Measurements from ENCODE around the gene ANKRD24.
"Not testable (repeated sequence)": the region's sequence is repeated elsewhere in the genome, so short reads cannot be mapped to it uniquely, and the experiment has no call there.

The ANKRD24 gene

GRCh38 chr19:4152241-4152998 is 30.1 kb upstream of the ANKRD24 start:
- Histone ChIP-seq H3K9me3 (ENCODE audit: insufficient read depth, low read length) (no peaks in the 10 kb centered on the region), H3K27ac (ENCODE audit: low read depth, low read length) (no peak overlapping the region), H3K4me3 (ENCODE audit: insufficient read depth, low read length, poor library complexity, severe bottlenecking) (no peak overlapping the region), H3F3A (ENCODE audit: insufficient read depth) (no peaks in the 10 kb centered on the region), H2AFZ (ENCODE audit: low read depth, low read length, severe bottlenecking) (no peak overlapping the region), H3K9ac (ENCODE audit: low read length) (no peak overlapping the region), H3K9me2 (replicated peaks; ENCODE audit: insufficient read depth, low read length) (no peaks in the 10 kb centered on the region), H3K79me2 (ENCODE audit: insufficient read depth, low read length) (no peaks in the 10 kb centered on the region), H3K36me3 (ENCODE audit: low read length) (no peaks in the 10 kb centered on the region), H3K4me2 (ENCODE audit: low read depth, low read length, poor library complexity, severe bottlenecking) (no peak overlapping the region), H3K27me3 (ENCODE audit: low read length) (no peaks in the 10 kb centered on the region), H4K20me1 (ENCODE audit: low read depth, low read length) (no peaks in the 10 kb centered on the region)
- TF ChIP-seq CTCF (IDR thresholded peaks at IDR 0.05; ENCODE audit: insufficient read depth, low read length, poor library complexity, severe bottlenecking) (no peak), EZH2phosphoT487 (conservative IDR thresholded peaks at IDR 0.05; ENCODE audit: low read length) (no peak)

DNA sequence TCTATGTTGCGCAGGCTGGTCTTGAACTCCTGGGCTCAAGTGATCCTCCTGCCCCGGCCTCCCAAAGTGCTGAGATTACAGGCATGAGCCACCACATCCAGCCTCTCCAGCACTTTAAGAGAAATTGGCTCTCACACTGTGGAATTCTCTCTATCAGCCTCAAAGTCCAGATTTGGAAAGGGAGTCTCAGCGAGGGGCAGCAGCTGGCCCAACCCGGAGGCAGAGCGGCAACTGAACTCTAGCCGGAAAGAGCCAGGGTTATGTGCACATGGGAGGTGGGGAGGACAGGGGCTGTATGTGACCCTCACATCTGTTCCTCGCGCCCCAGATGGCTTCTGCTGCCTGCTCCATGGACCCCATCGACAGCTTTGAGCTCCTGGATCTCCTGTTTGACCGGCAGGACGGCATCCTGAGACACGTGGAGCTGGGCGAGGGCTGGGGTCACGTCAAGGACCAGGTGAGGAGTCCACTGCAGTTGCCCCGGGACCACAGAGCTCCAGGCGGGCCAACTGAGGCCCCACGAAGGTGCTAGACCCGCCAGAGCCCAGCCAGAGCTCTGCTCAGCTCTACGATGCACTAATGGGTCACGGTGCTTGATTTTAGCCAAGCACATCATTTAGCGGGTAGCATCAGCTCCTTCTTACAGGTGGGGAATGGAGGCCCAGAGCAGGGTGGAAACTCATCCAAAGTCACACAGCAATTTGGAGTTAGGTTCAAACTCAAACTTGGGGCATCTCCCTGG is 27.7 kb upstream of the ANKRD24 start:
- H3K9ac ChIP-seq (ENCODE audit: low read length): no peak overlapping the region

GRCh38 chr19:4157164-4157563 is 25.3 kb upstream of the ANKRD24 start:
- Histone ChIP-seq H3F3A (ENCODE audit: insufficient read depth) (no peaks in the 10 kb centered on the region), H3K4me3 (ENCODE audit: insufficient read depth, low read length, poor library complexity, severe bottlenecking) (no peak overlapping the region), H3K9ac (ENCODE audit: low read length) (no peak overlapping the region), H2AFZ (ENCODE audit: low read depth, low read length, severe bottlenecking) (no peak overlapping the region), H3K9me3 (ENCODE audit: insufficient read depth, low read length) (no peaks in the 10 kb centered on the region), H3K36me3 (ENCODE audit: low read length) (no peaks in the 10 kb centered on the region), H3K79me2 (ENCODE audit: insufficient read depth, low read length) (no peaks in the 10 kb centered on the region), H3K4me2 (ENCODE audit: low read depth, low read length, poor library complexity, severe bottlenecking) (no peak overlapping the region), H4K20me1 (ENCODE audit: low read depth, low read length) (no peaks in the 10 kb centered on the region), H3K9me2 (replicated peaks; ENCODE audit: insufficient read depth, low read length) (no peaks in the 10 kb centered on the region), H3K27ac (ENCODE audit: low read depth, low read length) (no peak overlapping the region), H3K27me3 (ENCODE audit: low read length) (no peaks in the 10 kb centered on the region)
- no peak for TF ChIP-seq CTCF (IDR thresholded peaks at IDR 0.05; ENCODE audit: insufficient read depth, low read length, poor library complexity, severe bottlenecking)
- TF ChIP-seq EZH2phosphoT487 (conservative IDR thresholded peaks at IDR 0.05; ENCODE audit: low read length): no peak

More for the DNA sequence above, 27.7 kb upstream of the ANKRD24 start:
- H3K9me2 ChIP-seq (replicated peaks; ENCODE audit: insufficient read depth, low read length): no peaks in the 10 kb centered on the region
- H3K36me3 ChIP-seq (ENCODE audit: low read length): no peaks in the 10 kb centered on the region
- no peaks in the 10 kb centered on the region for H3K79me2 ChIP-seq (ENCODE audit: insufficient read depth, low read length)
- no peaks in the 10 kb centered on the region for H3K9me3 ChIP-seq (ENCODE audit: insufficient read depth, low read length)
- H3K4me3 ChIP-seq (ENCODE audit: insufficient read depth, low read length, poor library complexity, severe bottlenecking): no peak overlapping the region
- no peaks in the 10 kb centered on the region for H4K20me1 ChIP-seq (ENCODE audit: low read depth, low read length)
- no peak overlapping the region for H3K4me2 ChIP-seq (ENCODE audit: low read depth, low read length, poor library complexity, severe bottlenecking)
- no peaks in the 10 kb centered on the region for H3F3A ChIP-seq (ENCODE audit: insufficient read depth)
- H3K27ac ChIP-seq (ENCODE audit: low read depth, low read length): no peak overlapping the region
- no peak for TF ChIP-seq EZH2phosphoT487 (conservative IDR thresholded peaks at IDR 0.05; ENCODE audit: low read length)
- no peak for TF ChIP-seq CTCF (IDR thresholded peaks at IDR 0.05; ENCODE audit: insufficient read depth, low read length, poor library complexity, severe bottlenecking)
- no peaks in the 10 kb centered on the region for H3K27me3 ChIP-seq (ENCODE audit: low read length)
- H2AFZ ChIP-seq (ENCODE audit: low read depth, low read length, severe bottlenecking): no peak overlapping the region

GRCh38 chr19:4157971-4158370 is 24.5 kb upstream of the ANKRD24 start:
- H3K9ac ChIP-seq (ENCODE audit: low read length); H3K4me3 ChIP-seq (ENCODE audit: insufficient read depth, low read length, poor library complexity, severe bottlenecking); H3K79me2 ChIP-seq (ENCODE audit: insufficient read depth, low read length); H3K27ac ChIP-seq (ENCODE audit: low read depth, low read length); H3K9me3 ChIP-seq (ENCODE audit: insufficient read depth, low read length); H3K27me3 ChIP-seq (ENCODE audit: low read length); H3F3A ChIP-seq (ENCODE audit: insufficient read depth); H3K9me2 ChIP-seq (replicated peaks; ENCODE audit: insufficient read depth, low read length); H4K20me1 ChIP-seq (ENCODE audit: low read depth, low read length); H2AFZ ChIP-seq (ENCODE audit: low read depth, low read length, severe bottlenecking); H3K4me2 ChIP-seq (ENCODE audit: low read depth, low read length, poor library complexity, severe bottlenecking); H3K36me3 ChIP-seq (ENCODE audit: low read length): not testable (repeated sequence)
